BLaER1 (cell line): Measurements from ENCODE around the gene AUTS2.
"Not testable (repeated sequence)": the region's sequence is repeated elsewhere in the genome, so short reads cannot be mapped to it uniquely, and the experiment has no call there.

Source experiments
- H3K27ac ChIP-seq: shearing (Covaris generic); formaldehyde crosslinking; 2 replicates; pipeline ENCODE4 v1.8.1; 2022
- H3K27me3 ChIP-seq: shearing (Covaris generic); formaldehyde crosslinking; 2 replicates; pipeline ENCODE4 v1.8.1; 2022
- H3K36me3 ChIP-seq: shearing (Covaris generic); formaldehyde crosslinking; 2 replicates; pipeline ENCODE4 v1.8.1; 2022
- H3K4me1 ChIP-seq: shearing (Covaris generic); formaldehyde crosslinking; 2 replicates; pipeline ENCODE4 v1.8.1; 2022
- H3K4me2 ChIP-seq: shearing (Covaris generic); formaldehyde crosslinking; 2 replicates; pipeline ENCODE4 v1.8.1; 2022
- H3K4me3 ChIP-seq: shearing (Covaris generic); formaldehyde crosslinking; 2 replicates; pipeline ENCODE4 v1.8.1; 2022
- H3K9ac ChIP-seq: shearing (Covaris generic); formaldehyde crosslinking; 2 replicates; pipeline ENCODE4 v1.8.1; 2022
- H3K9me3 ChIP-seq: shearing (Covaris generic); formaldehyde crosslinking; 2 replicates; pipeline ENCODE4 v1.8.1; 2022
- H4K20me1 ChIP-seq: shearing (Covaris generic); formaldehyde crosslinking; 2 replicates; pipeline ENCODE4 v1.8.1; 2022
- Cebpa-rat ChIP-seq: shearing (Covaris generic); IDR thresholded peaks from 2 replicates; pipeline ENCODE4 v1.8.1; 2022

AUTS2 gene

DNA sequence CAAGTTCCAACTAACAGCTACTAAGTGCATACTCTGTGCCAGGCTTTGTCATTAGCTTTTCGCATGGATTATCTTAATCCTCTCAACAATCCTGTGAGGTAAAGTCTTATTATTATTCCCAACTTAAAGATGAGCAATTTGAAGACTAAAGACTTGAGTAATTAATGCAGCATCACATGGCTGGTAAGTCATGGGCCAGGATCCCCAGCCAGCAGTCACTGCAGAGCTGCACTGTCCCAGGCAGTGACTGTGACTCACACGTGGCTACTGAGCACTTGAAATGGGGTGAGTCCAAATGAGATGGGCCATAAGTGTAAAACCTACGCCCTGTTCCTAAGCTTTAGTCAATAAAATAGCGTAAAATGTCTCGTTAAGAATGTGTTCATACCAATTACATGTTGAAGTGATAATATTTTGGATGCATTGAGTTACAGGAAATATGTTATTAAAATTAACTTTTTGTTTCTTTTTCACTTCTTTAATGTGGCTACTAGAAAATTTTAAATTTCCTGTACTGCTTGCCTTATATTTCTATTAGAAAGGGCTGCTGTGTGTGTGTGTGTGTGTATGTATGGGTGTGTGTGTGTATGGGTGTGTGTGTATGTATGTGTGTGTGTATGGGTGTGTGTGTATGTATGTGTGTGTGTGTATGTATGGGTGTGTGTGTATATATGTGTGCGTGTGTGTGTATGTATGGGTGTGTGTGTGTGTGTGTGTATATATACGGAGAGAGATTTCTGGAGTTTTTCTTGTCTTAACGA lies 756.3 kb downstream of the AUTS2 start:
- Histone ChIP-seq H3K9me3 (0 out of 2 replicates have a peak, but pooled peaks cover 16% of the 10 kb centered on the region), H3K4me2 (peak overlapping the region; percentile 81), H3K36me3 (peaks cover 12% of the 10 kb centered on the region; the same call in 1 of the 2 replicates), H3K9ac (no peak overlapping the region; the same call in 1 of the 2 replicates), H3K27ac (peak overlapping the region; percentile 67), H3K4me1 (peaks cover 48% of the 10 kb centered on the region), H3K4me3 (peak overlapping the region; percentile 50), H4K20me1 (no peaks in the 10 kb centered on the region), H3K27me3 (no peaks in the 10 kb centered on the region)
- TF ChIP-seq Cebpa-rat, result no peak

DNA sequence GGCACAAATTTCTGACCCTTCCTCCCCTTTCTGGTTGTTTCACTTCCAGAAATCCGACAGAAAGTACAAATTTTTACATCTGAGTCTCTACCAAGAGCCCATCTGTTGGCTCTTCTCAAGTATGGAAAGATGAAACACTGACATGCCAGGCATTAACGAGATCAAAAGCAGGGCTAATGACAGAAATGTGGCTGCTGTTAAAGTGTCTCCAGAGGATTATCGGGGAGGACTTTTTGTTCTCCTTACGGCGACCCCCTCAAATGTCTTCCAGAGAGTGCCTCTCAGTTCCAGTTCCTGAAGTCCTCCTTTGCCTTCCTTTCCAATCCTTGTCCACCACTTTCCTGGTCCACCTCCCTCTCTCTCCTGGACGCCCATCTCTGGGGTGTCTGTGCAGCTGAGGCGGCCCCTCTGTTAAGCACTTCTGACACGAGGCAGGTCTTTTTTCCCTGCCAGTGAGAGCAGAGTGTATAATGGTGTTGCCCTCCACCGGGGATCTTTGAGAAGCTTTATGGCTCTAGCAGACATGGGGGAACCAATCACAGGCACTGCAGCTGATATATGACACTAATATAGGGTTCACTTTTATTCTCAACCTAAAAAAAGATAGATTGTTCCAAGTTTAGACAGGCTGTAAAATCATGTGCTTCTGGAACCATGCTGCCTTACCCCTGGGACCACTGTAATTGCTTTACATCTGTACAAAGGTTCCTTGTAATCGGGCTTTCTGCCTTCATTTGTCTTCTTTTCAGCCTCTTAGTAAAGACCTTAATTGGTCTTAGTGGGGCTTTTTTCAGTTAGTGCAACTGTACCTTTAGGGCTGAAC lies 757.1 kb downstream of the AUTS2 start:
- 0 out of 2 replicates have a peak, but pooled peaks cover 8% of the 10 kb centered on the region for H3K9me3 ChIP-seq
- no peaks in the 10 kb centered on the region for H4K20me1 ChIP-seq
- H3K4me1 ChIP-seq, result peaks cover 56% of the 10 kb centered on the region
- TF ChIP-seq Cebpa-rat, result no peak
- H3K4me2 ChIP-seq, result peak overlapping the region; percentile 81
- H3K27me3 ChIP-seq, result no peaks in the 10 kb centered on the region
- H3K9ac ChIP-seq, result peak overlapping the region; percentile 56; the same call in 1 of the 2 replicates
- H3K27ac ChIP-seq, result peak overlapping the region; percentile 67
- H3K36me3 ChIP-seq, result peaks cover 12% of the 10 kb centered on the region; the same call in 1 of the 2 replicates
- peak overlapping the region; percentile 50 for H3K4me3 ChIP-seq

DNA sequence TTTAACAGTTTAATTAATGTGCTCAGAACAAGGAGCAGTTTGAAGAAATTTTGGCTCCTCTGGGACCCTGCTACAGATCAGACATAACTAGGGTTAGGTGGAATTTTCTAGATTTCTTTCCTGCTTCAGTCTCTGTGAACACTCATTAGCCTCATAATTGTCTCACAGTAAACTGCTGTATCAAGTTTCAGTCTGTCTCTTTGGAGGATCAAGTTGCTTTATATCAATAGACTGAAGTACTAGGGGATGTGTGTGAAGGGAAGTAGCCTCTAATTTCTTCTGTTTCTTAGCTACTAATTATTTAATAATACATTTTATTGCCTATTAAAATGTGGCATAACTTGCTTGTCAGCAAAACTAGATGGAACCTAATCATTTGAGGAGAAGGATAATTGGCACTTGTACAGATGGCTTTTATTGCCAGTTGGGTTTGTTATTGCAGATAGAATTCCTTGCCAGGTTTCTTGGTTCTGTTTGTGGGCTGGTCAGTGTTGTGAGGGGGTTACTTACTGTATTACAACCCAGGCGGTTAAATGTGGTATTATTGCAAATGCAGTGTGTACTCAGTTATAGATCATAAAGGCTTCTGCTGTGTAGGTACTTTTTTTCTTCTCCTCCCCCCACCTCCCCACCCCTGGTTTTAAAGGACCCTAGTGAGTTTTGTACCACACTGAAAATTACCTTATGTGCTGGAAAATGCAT lies 758.0 kb downstream of the AUTS2 start:
- Histone ChIP-seq H3K4me3 (no peak overlapping the region), H3K36me3 (peaks cover 6% of the 10 kb centered on the region; the same call in 1 of the 2 replicates), H3K27me3 (no peaks in the 10 kb centered on the region), H3K4me2 (peak overlapping the region; percentile 81), H4K20me1 (no peaks in the 10 kb centered on the region), H3K9ac (no peak overlapping the region), H3K27ac (peak overlapping the region; percentile 67; the same call in 1 of the 2 replicates), H3K9me3 (no peaks in the 10 kb centered on the region), H3K4me1 (peaks cover 56% of the 10 kb centered on the region)
- no peak for TF ChIP-seq Cebpa-rat

- TF ChIP-seq Cebpa-rat, result no peak
- Histone ChIP-seq H3K4me3 (no peak overlapping the region), H3K27me3 (no peaks in the 10 kb centered on the region), H3K9me3 (no peaks in the 10 kb centered on the region), H3K4me1 (peaks cover 61% of the 10 kb centered on the region), H3K4me2 (no peak overlapping the region), H3K36me3 (peaks cover 5% of the 10 kb centered on the region; the same call in 1 of the 2 replicates), H3K27ac (no peak overlapping the region), H3K9ac (no peak overlapping the region), H4K20me1 (no peaks in the 10 kb centered on the region; the same call in 1 of the 2 replicates)
These were observed 758.6 kb downstream of the AUTS2 start for GRCh38 chr7:70356787-70357328.

DNA sequence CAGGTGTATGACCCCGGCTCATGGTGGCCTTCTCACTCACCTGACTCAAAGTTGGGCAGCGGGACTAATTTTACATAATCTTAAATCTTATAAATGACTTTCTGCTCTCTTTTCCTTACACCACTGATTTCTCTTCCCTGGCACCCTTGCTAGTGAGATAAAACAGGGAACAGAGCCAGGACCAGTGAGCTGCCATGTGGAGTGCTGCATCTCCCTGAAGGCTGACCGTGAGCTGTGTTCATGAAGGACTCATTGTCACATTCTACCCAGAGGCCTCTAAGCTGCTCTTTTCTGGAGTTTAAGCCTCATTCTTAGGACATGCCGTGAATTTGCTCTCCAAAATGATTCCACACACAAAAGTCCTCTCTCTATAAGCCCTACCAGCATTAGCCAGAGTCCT lies 762.3 kb downstream of the AUTS2 start:
- Histone ChIP-seq H3K27me3 (no peaks in the 10 kb centered on the region), H3K9ac (no peak overlapping the region), H3K4me3 (no peak overlapping the region), H3K27ac (no peak overlapping the region), H4K20me1 (no peaks in the 10 kb centered on the region; the same call in 1 of the 2 replicates), H3K4me2 (no peak overlapping the region), H3K36me3 (peaks cover 12% of the 10 kb centered on the region; the same call in 1 of the 2 replicates), H3K4me1 (peaks cover 46% of the 10 kb centered on the region), H3K9me3 (no peaks in the 10 kb centered on the region)
- no peak for TF ChIP-seq Cebpa-rat

DNA sequence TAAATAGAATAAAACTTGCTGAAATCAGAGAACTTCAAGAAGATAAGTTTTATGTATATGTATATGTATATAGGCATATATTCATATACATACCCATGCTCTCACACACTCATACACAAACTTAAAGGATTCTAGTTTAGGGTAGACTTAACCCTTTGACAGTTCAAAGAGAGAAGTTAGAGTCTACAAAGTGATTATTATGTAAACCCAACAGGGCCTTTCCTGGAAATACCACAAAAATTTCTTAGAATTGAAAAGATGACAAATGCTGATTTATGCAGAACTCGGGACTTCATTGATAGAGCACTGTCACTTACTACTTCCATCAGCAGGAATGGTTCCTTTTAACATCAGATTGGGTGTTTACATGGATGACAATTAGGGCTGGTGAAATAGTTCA lies 763.5 kb downstream of the AUTS2 start:
- Histone ChIP-seq H3K27me3 (no peaks in the 10 kb centered on the region), H3K4me2 (peak overlapping the region; percentile 51), H3K9me3 (no peaks in the 10 kb centered on the region), H3K4me1 (peaks cover 36% of the 10 kb centered on the region), H3K4me3 (no peak overlapping the region), H4K20me1 (no peaks in the 10 kb centered on the region; the same call in 1 of the 2 replicates), H3K27ac (no peak overlapping the region), H3K9ac (no peak overlapping the region), H3K36me3 (peaks cover 14% of the 10 kb centered on the region; the same call in 1 of the 2 replicates)
- TF ChIP-seq Cebpa-rat, result no peak

GRCh38 chr7:70364393-70364792 lies 766.1 kb downstream of the AUTS2 start:
- Histone ChIP-seq H3K4me1 (peaks cover 25% of the 10 kb centered on the region), H3K36me3 (peaks cover 11% of the 10 kb centered on the region; the same call in 1 of the 2 replicates)
- not testable (repeated sequence) for H3K9ac ChIP-seq, H3K27me3 ChIP-seq, H4K20me1 ChIP-seq, H3K4me3 ChIP-seq, H3K27ac ChIP-seq, H3K4me2 ChIP-seq, H3K9me3 ChIP-seq

DNA sequence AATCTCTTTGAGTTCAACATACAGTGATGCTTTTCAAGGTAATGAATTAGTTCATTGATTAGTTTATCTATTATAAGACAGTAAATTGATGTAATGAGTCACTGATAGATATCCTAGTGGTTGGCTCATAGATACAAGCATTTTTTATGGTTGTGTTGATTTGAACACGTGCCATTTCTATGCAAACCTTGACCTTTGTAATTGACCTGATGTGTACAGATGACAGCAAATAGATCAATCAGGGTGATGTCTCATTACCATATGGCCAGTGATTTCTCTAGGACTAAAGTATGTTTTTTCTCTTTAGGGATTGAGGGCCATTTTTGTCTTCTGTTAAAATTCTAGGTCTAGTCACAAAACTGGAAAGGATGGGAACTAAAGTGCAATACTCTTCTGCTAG lies 773.4 kb downstream of the AUTS2 start:
- Histone ChIP-seq H3K9me3 (no peaks in the 10 kb centered on the region), H3K27me3 (no peaks in the 10 kb centered on the region), H3K36me3 (0 out of 2 replicates have a peak, but pooled peaks cover 4% of the 10 kb centered on the region)

More for the DNA sequence above, 773.4 kb downstream of the AUTS2 start:
- H3K9ac ChIP-seq, result no peak overlapping the region
- no peak for TF ChIP-seq Cebpa-rat
- 0 out of 2 replicates have a peak overlapping the region, but pooled peaks have one; percentile 31 for H3K4me2 ChIP-seq
- H3K4me1 ChIP-seq, result peaks cover 23% of the 10 kb centered on the region
- no peaks in the 10 kb centered on the region for H4K20me1 ChIP-seq
- no peak overlapping the region for H3K4me3 ChIP-seq
- no peak overlapping the region for H3K27ac ChIP-seq
